Peyer's patch (tissue), 4 donors: ENCODE measurements around the gene ANG. TPM values are rescaled to one million over a fixed set of nuclear protein-coding genes. Genes with fewer than 3 reads are reported as not detected.

ENCODE experiments used
- DNase-seq, 3 donors: peaks; one replicate each; pipeline ENCODE4 v3.0.0-alpha.2; 2017 to 2019
- H3K27ac ChIP-seq, 4 donors: fragments of 200-600 bp; sonication (generic); one replicate each; pipeline ENCODE4 v1.5.1; 2016 to 2019
- H3K27me3 ChIP-seq, 2 donors: fragments of 200-600 bp; sonication (generic); one replicate each; pipeline ENCODE4 v1.5.1; 2019
- H3K36me3 ChIP-seq, 3 donors: fragments of 200-600 bp; sonication (generic); one replicate each; pipeline ENCODE4 v1.5.1; 2016 to 2019
- H3K4me1 ChIP-seq, 4 donors: fragments of 200-600 bp; sonication (generic); one replicate each; pipeline ENCODE4 v1.5.1; 2016 to 2019
- H3K4me3 ChIP-seq, 4 donors: fragments of 200-600 bp; sonication (generic); 1 replicate in 3 of 4; 2 replicates in 1 of 4; pipeline ENCODE4 v1.5.1; 2016 to 2019; ENCODE audit warnings: mild to moderate bottlenecking in 1 of 4
- H3K9me3 ChIP-seq, 4 donors: fragments of 200-600 bp; sonication (generic); one replicate each; pipeline ENCODE4 v1.5.1; 2016 to 2019; ENCODE audit warnings: mild to moderate bottlenecking in 1 of 4
- CTCF ChIP-seq, 6 experiments: fragments of 450-650 bp in 4 of 6; fragments of 200-600 bp in 2 of 6; sonication (generic) in 1 of 6; IDR thresholded peaks; one replicate each; pipeline ENCODE4 v1.5.1; 2017 to 2019; ENCODE audit warnings: antibody characterized with exemption in 6 of 6, mild to moderate bottlenecking in 3 of 6, moderate library complexity in 1 of 6
- POLR2A ChIP-seq, 2 donors: fragments of 450-650 bp; IDR thresholded peaks; one replicate each; pipeline ENCODE4 v1.5.1; 2017; ENCODE audit warnings: antibody characterized with exemption in 2 of 2, mild to moderate bottlenecking in 2 of 2, moderate library complexity in 2 of 2
- total RNA-seq, 4 donors: library from RNA; depleted of rRNA; stranded (reverse); fragments of >200 nt; gene quantifications; one replicate each; pipeline ENCODE4 v1.1.0, GENCODE V29; 2016

ANG gene
- total RNA-seq, 4 donors from 2014 or later: 19.6 to 22.3 (median 20.0) TPM

- DNase-seq: no peak
- TF ChIP-seq CTCF (IDR thresholded peaks at IDR 0.05) (no peak), POLR2A (IDR thresholded peaks at IDR 0.05) (no peak)
- no peak overlapping the region for H3K27ac ChIP-seq
- peaks cover 0 to 11% (median 0%) of the 10 kb centered on the region in 4 donors for H3K4me1 ChIP-seq
- no peaks in the 10 kb centered on the region for H3K9me3 ChIP-seq
- H3K36me3 ChIP-seq: no peaks in the 10 kb centered on the region
- H3K4me3 ChIP-seq: no peak overlapping the region
- peaks cover 0 to 12% of the 10 kb centered on the region in 2 donors for H3K27me3 ChIP-seq
Observed at GRCh38 chr14:20652996-20653975, 35.3 kb upstream of the ANG start.

GRCh38 chr14:20655851-20656250, 32.7 kb upstream of the ANG start:
- H3K27ac ChIP-seq: no peak overlapping the region
- H3K4me3 ChIP-seq: no peak overlapping the region
- H3K9me3 ChIP-seq: no peaks in the 10 kb centered on the region
- DNase-seq: no peak
- H3K4me1 ChIP-seq: peaks cover 0 to 11% (median 0%) of the 10 kb centered on the region in 4 donors
- H3K36me3 ChIP-seq: no peaks in the 10 kb centered on the region
- TF ChIP-seq POLR2A (IDR thresholded peaks at IDR 0.05) (no peak), CTCF (IDR thresholded peaks at IDR 0.05) (no peak)
- peaks cover 0 to 12% of the 10 kb centered on the region in 2 donors for H3K27me3 ChIP-seq

- TF ChIP-seq POLR2A (IDR thresholded peaks at IDR 0.05): no peak
- no peak overlapping the region for H3K4me3 ChIP-seq
- H3K27ac ChIP-seq: no peak overlapping the region
- DNase-seq: no peak
- H3K36me3 ChIP-seq: no peaks in the 10 kb centered on the region
- peaks cover 0 to 12% of the 10 kb centered on the region in 2 donors for H3K27me3 ChIP-seq
- H3K4me1 ChIP-seq: peaks cover 0 to 11% (median 0%) of the 10 kb centered on the region in 4 donors
- no peaks in the 10 kb centered on the region for H3K9me3 ChIP-seq
Observed at GRCh38 chr14:20656274-20656673, 32.3 kb upstream of the ANG start.

- DNase-seq: no peak
- Histone ChIP-seq H3K27ac (no peak overlapping the region), H3K27me3 (peaks cover 0 to 12% of the 10 kb centered on the region in 2 donors), H3K4me3 (no peak overlapping the region), H3K4me1 (peaks cover 0 to 11% (median 0%) of the 10 kb centered on the region in 4 donors), H3K9me3 (no peaks in the 10 kb centered on the region), H3K36me3 (no peaks in the 10 kb centered on the region)
- TF ChIP-seq CTCF (IDR thresholded peaks at IDR 0.05) (no peak), POLR2A (IDR thresholded peaks at IDR 0.05) (no peak)
Observed at GRCh38 chr14:20657216-20658211, 31.1 kb upstream of the ANG start.

GRCh38 chr14:20658246-20658645, 30.3 kb upstream of the ANG start:
- no peak overlapping the region for H3K27ac ChIP-seq
- no peak overlapping the region for H3K4me3 ChIP-seq
- TF ChIP-seq POLR2A (IDR thresholded peaks at IDR 0.05) (no peak), CTCF (IDR thresholded peaks at IDR 0.05) (no peak)
- peaks cover 0 to 9% (median 0%) of the 10 kb centered on the region in 4 donors for H3K4me1 ChIP-seq
- no peak for DNase-seq
- H3K9me3 ChIP-seq: no peaks in the 10 kb centered on the region
- H3K27me3 ChIP-seq: peaks cover 0 to 7% of the 10 kb centered on the region in 2 donors
- no peaks in the 10 kb centered on the region for H3K36me3 ChIP-seq
